ENCODE results near the gene DACT2. TPM values are rescaled to one million over a fixed set of nuclear protein-coding genes. Genes with fewer than 3 reads are reported as not detected.
"Not testable (repeated sequence)": the region's sequence is repeated elsewhere in the genome, so short reads cannot be mapped to it uniquely, and the experiment has no call there.

DACT2 gene
- total and polyA plus RNA-seq, 12 donors = 0.09 to 1.5 (median 0.65) TPM

DNA sequence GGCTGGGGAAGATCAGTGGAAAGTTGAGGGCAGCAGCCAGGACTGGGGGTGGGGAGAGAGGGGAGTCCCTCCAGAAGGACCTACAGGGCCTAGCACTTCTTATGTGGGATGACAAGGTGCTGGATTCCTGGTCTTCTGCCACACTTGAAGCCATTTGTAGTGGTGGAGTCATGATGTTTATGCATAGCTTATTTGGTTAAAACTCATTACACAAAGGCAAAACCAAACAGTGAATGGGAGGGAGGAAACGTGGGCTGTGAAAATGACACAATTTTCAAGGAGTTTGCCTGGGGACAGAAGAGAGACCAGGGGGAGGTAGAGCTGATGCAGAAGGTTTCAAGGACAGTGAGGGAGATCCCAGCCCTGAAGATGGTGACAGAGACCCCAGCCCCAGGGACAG is 50.8 kb downstream of the DACT2 start:
- no peak overlapping the region for H3K27ac ChIP-seq
- no peak for DNase-seq
- intact Hi-C loops (cut with DNase I) = no loop called here
- TF ChIP-seq, protein P1, sequence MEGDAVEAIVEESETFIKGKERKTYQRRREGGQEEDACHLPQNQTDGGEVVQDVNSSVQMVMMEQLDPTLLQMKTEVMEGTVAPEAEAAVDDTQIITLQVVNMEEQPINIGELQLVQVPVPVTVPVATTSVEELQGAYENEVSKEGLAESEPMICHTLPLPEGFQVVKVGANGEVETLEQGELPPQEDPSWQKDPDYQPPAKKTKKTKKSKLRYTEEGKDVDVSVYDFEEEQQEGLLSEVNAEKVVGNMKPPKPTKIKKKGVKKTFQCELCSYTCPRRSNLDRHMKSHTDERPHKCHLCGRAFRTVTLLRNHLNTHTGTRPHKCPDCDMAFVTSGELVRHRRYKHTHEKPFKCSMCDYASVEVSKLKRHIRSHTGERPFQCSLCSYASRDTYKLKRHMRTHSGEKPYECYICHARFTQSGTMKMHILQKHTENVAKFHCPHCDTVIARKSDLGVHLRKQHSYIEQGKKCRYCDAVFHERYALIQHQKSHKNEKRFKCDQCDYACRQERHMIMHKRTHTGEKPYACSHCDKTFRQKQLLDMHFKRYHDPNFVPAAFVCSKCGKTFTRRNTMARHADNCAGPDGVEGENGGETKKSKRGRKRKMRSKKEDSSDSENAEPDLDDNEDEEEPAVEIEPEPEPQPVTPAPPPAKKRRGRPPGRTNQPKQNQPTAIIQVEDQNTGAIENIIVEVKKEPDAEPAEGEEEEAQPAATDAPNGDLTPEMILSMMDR (IDR thresholded peaks at IDR 0.05) = no peak
- H3K9me3 ChIP-seq = peaks cover 0 to 3% (median 0%) of the 10 kb centered on the region in 11 donors
- H3K4me3 ChIP-seq = no peak overlapping the region
- H3K36me3 ChIP-seq = no peaks in the 10 kb centered on the region
- ATAC-seq = no peak
- H3K4me1 ChIP-seq = peaks cover 0 to 5% (median 0%) of the 10 kb centered on the region in 9 donors
- 55 to 60% methylated on average over 1 of the region's 1 CpG for WGBS, 2 donors
- peaks cover 0 to 57% (median 30%) of the 10 kb centered on the region in 7 donors for H3K27me3 ChIP-seq

- H3K27ac ChIP-seq; H3K4me3 ChIP-seq; H3K9me3 ChIP-seq; intact Hi-C loops (cut with DNase I); ATAC-seq; H3K36me3 ChIP-seq; H3K4me1 ChIP-seq; DNase-seq: not testable (repeated sequence)
- peaks cover 0 to 51% (median 20%) of the 10 kb centered on the region in 7 donors for H3K27me3 ChIP-seq
- 88 to 91% methylated on average over 3 of the region's 3 CpGs for WGBS, 2 donors
Observed at GRCh38 chr6:168267779-168268178, 51.8 kb downstream of the DACT2 start.

DNA sequence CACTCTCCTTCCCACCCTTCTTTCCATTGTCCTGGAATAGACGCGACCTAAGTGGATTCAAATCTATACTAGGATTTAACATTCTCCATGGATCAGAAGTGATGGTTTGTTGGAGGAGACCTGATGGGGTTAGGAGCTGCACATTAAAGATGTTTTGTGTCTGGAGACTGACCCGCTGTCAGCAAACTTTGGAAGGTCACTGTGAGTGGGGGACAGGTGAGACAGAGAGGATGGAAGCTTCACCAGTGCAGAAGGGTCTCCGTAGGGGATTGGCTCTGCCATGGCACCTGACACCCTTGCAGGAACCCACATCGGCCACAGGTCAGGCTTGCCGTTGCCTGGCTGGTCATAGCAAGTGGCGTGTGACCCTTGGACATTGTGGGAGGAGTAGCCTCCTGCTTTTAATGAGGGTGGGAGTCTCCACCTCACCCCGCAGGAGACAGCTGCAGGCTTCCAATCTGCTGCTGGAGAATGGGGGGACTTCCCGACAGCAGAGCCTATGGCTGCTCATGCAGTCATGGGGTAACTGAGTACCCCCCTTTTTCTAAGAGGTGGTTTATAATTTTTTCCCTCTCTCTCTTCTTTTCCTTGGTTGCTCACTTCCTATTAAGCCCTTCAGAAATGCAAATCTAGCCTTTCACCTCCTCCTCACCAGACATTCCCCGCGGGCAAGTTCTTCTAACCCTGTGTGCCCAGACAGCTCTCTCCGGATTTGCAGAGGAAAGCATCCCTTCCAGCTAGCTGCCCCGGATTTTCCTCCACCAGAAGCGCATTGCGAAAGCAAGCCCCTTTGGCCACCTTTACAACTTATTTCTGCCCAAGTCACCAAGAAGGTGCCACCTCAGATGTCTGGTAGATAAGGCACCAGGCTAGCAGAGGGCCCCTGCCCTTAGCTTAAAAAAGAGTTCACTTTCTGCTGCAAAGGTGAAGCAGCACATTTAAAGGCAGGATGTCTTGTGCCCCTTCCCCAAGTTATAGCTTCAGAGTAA is 53.5 kb downstream of the DACT2 start:
- H3K4me1 ChIP-seq = no peaks in the 10 kb centered on the region
- intact Hi-C loops (cut with DNase I) = no loop called here
- WGBS, 2 donors = 80 to 83% methylated on average over 15 of the region's 15 CpGs
- TF ChIP-seq, protein P1 (IDR thresholded peaks at IDR 0.05) = no peak
- no peak overlapping the region for H3K4me3 ChIP-seq
- no peaks in the 10 kb centered on the region for H3K36me3 ChIP-seq
- peaks cover 0 to 3% (median 0%) of the 10 kb centered on the region in 11 donors for H3K9me3 ChIP-seq
- no peak for ATAC-seq
- no peak overlapping the region for H3K27ac ChIP-seq
- peaks cover 0 to 48% (median 13%) of the 10 kb centered on the region in 7 donors for H3K27me3 ChIP-seq
- DNase-seq = no peak

- WGBS, 2 donors = 80% methylated on average over 15 of the region's 15 CpGs
- Histone ChIP-seq H3K36me3 (no peaks in the 10 kb centered on the region), H3K4me1 (no peaks in the 10 kb centered on the region), H3K4me3 (no peak overlapping the region), H3K27me3 (peaks cover 0 to 50% (median 11%) of the 10 kb centered on the region in 7 donors), H3K9me3 (peaks cover 0 to 3% (median 0%) of the 10 kb centered on the region in 11 donors), H3K27ac (no peak overlapping the region)
- no peak for ATAC-seq
- intact Hi-C loops (cut with DNase I) = no loop called here
- TF ChIP-seq, protein P1 (IDR thresholded peaks at IDR 0.05) = no peak
- no peak for DNase-seq
Observed at GRCh38 chr6:168265394-168265793, 54.2 kb downstream of the DACT2 start.
